DND-41 (cell line): ENCODE data around the gene KCNAB2.

Source experiments
- EZH2 ChIP-seq: IDR thresholded peaks from 3 replicates; pipeline ENCODE4 v1.6.1; 2012; ENCODE audit warnings: borderline replicate concordance, low read depth, mild to moderate bottlenecking, moderate library complexity, low read length, inconsistent platforms; ENCODE audit not compliant: severe bottlenecking
- TF ChIP-seq, protein P1 (sequence below): IDR thresholded peaks from 2 replicates; pipeline ENCODE4 v1.5.1; 2012; ENCODE audit warnings: borderline replicate concordance, low read length, moderate library complexity, mild to moderate bottlenecking; ENCODE audit not compliant: poor library complexity, severe bottlenecking; ENCODE audit errors: extremely low read depth

DNA sequence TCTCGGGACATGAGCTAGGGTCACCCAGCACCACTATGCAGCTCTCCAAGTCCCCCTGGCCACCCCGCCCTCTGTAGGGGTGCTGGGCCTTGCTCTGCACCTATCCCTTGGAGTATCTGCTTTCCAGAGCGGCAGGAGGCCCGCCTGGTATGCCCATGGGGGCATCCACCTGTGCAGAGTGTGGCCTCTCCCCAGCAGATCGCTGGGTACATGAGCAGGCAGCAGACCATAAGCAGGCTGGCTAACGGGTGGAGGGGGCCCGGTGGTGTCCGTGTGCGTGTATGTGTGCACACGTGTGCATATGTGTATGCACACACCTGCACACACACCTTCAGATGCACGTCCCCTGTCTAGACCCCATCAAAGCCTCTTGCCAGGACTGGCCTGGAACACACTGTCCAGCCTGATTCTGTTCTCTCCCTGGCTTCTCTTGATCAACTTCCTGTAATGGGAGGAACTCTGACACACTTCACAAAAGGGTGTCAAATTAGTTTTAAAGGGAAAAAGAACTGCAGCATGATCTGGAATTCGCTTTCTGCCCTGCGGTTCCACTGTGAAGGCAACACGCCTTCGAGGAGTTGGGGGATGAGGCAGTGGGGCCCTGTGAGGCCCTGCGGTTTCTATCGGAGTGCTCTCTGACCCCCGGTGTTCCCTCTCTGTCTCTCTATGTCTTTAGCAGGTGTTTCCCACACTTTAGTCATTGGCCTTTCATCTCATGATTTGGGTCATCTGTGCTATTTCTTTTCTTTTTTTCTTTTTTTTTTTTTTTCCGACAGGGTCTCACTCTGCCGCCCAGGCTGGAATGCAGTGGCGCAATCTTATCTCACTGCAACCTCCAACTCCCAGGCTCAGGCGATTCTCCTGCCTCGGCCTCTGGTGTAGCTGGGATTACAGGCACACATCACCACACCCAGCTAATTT is 36.3 kb upstream of the KCNAB2 start:
- TF ChIP-seq, protein P1, sequence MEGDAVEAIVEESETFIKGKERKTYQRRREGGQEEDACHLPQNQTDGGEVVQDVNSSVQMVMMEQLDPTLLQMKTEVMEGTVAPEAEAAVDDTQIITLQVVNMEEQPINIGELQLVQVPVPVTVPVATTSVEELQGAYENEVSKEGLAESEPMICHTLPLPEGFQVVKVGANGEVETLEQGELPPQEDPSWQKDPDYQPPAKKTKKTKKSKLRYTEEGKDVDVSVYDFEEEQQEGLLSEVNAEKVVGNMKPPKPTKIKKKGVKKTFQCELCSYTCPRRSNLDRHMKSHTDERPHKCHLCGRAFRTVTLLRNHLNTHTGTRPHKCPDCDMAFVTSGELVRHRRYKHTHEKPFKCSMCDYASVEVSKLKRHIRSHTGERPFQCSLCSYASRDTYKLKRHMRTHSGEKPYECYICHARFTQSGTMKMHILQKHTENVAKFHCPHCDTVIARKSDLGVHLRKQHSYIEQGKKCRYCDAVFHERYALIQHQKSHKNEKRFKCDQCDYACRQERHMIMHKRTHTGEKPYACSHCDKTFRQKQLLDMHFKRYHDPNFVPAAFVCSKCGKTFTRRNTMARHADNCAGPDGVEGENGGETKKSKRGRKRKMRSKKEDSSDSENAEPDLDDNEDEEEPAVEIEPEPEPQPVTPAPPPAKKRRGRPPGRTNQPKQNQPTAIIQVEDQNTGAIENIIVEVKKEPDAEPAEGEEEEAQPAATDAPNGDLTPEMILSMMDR = no peak
- no peak for TF ChIP-seq EZH2
